ENCODE measurements around the gene RBM14. TPM values are rescaled to one million over a fixed set of nuclear protein-coding genes. Genes with fewer than 3 reads are reported as not detected.
A peak's percentile ranks its signal among the peaks of the same experiment; 100 is the strongest.
"Not testable (repeated sequence)": the region's sequence is repeated elsewhere in the genome, so short reads cannot be mapped to it uniquely, and the experiment has no call there.

RBM14 gene
- total RNA-seq, 1 donor from 2014 or later = 34.9 TPM

DNA sequence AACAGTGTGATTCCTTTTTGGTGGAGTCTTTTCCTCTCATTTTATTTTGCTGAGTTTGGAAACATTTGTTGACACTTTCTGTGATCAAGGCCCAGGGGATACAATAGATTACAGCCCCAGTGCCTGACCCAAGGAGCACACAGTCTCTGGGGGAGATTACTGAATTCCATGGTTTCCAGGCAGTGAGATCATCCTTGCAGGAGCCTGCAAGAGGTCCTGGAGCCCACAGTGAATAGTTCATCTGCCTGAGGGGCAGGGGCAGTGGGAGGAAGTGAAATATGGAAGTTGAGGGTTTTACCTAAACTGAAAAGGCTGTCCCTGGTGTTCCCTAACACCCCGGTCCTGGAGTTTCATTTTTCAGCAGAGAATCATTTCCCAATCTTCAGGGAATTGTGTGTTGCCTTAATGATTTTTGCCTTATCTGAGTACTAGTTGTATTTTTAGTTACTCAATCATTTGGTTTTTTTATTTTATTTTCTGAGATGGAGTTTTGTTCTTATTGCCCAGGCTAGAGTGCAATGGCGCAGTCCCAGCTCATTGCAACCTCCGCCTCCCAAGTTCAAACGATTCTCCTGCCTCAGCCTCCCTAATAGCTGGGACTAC lies 15.7 kb upstream of the RBM14 start:
- H3K27me3 ChIP-seq = no peaks in the 10 kb centered on the region
- H3K27ac ChIP-seq = no peak overlapping the region
- no peaks in the 10 kb centered on the region for H3K9me3 ChIP-seq
- intact Hi-C loops (cut with DNase I) = no loop called here
- H3K4me3 ChIP-seq = no peak overlapping the region
- peaks cover under 1% of the 10 kb centered on the region for H3K4me1 ChIP-seq
- peaks cover 0 to 25% of the 10 kb centered on the region in 2 donors for H3K36me3 ChIP-seq
- no peak for DNase-seq (ENCODE audit: extremely low spot score in 2 of 2)
- no peak for TF ChIP-seq POLR2AphosphoS5 (IDR thresholded peaks at IDR 0.05; ENCODE audit: insufficient read depth in 1 of 2, low read depth in 1 of 2)
- no peak for TF ChIP-seq POLR2A (IDR thresholded peaks at IDR 0.05)
- TF ChIP-seq, protein P1, sequence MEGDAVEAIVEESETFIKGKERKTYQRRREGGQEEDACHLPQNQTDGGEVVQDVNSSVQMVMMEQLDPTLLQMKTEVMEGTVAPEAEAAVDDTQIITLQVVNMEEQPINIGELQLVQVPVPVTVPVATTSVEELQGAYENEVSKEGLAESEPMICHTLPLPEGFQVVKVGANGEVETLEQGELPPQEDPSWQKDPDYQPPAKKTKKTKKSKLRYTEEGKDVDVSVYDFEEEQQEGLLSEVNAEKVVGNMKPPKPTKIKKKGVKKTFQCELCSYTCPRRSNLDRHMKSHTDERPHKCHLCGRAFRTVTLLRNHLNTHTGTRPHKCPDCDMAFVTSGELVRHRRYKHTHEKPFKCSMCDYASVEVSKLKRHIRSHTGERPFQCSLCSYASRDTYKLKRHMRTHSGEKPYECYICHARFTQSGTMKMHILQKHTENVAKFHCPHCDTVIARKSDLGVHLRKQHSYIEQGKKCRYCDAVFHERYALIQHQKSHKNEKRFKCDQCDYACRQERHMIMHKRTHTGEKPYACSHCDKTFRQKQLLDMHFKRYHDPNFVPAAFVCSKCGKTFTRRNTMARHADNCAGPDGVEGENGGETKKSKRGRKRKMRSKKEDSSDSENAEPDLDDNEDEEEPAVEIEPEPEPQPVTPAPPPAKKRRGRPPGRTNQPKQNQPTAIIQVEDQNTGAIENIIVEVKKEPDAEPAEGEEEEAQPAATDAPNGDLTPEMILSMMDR (IDR thresholded peaks at IDR 0.05) = no peak

GRCh38 chr11:66603072-66603471 lies 13.4 kb upstream of the RBM14 start:
- TF ChIP-seq POLR2A (IDR thresholded peaks at IDR 0.05) = no peak
- TF ChIP-seq, protein P1 (IDR thresholded peaks at IDR 0.05) = no peak
- TF ChIP-seq POLR2AphosphoS5 (IDR thresholded peaks at IDR 0.05; ENCODE audit: insufficient read depth in 1 of 2, low read depth in 1 of 2) = no peak
- DNase-seq (ENCODE audit: extremely low spot score in 2 of 2) = no peak
- peaks cover 0 to 25% of the 10 kb centered on the region in 2 donors for H3K36me3 ChIP-seq

GRCh38 chr11:66604155-66604554 lies 12.3 kb upstream of the RBM14 start:
- no peak overlapping the region for H3K27ac ChIP-seq
- no peak for TF ChIP-seq POLR2AphosphoS5 (IDR thresholded peaks at IDR 0.05; ENCODE audit: insufficient read depth in 1 of 2, low read depth in 1 of 2)
- TF ChIP-seq, protein P1 (IDR thresholded peaks at IDR 0.05) = no peak
- TF ChIP-seq POLR2A (IDR thresholded peaks at IDR 0.05) = no peak
- DNase-seq (ENCODE audit: extremely low spot score in 2 of 2) = no peak
- H3K4me3 ChIP-seq = no peak overlapping the region
- H3K36me3 ChIP-seq = peaks cover 0 to 22% of the 10 kb centered on the region in 2 donors
- intact Hi-C loops (cut with DNase I) = no loop called here
- no peaks in the 10 kb centered on the region for H3K9me3 ChIP-seq
- peaks cover 18% of the 10 kb centered on the region for H3K4me1 ChIP-seq
- H3K27me3 ChIP-seq = no peaks in the 10 kb centered on the region

More at GRCh38 chr11:66603072-66603471, 13.4 kb upstream of the RBM14 start:
- Histone ChIP-seq H3K4me1 (peaks cover 14% of the 10 kb centered on the region), H3K27me3 (no peaks in the 10 kb centered on the region), H3K4me3 (no peak overlapping the region), H3K9me3 (no peaks in the 10 kb centered on the region), H3K27ac (no peak overlapping the region)
- intact Hi-C loops (cut with DNase I) = no loop called here

- H3K9me3 ChIP-seq; DNase-seq (ENCODE audit: extremely low spot score in 2 of 2); H3K4me3 ChIP-seq; H3K27me3 ChIP-seq; intact Hi-C loops (cut with DNase I); H3K36me3 ChIP-seq: not testable (repeated sequence)
- Histone ChIP-seq H3K4me1 (peaks cover 18% of the 10 kb centered on the region), H3K27ac (peak overlapping the region; percentile 43)
Observed at GRCh38 chr11:66606608-66607007, 9.8 kb upstream of the RBM14 start.

- no peak for DNase-seq (ENCODE audit: extremely low spot score in 2 of 2)
- no peak overlapping the region for H3K4me3 ChIP-seq
Observed at GRCh38 chr11:66607126-66607834, 9.2 kb upstream of the RBM14 start.

More at GRCh38 chr11:66607126-66607834, 9.2 kb upstream of the RBM14 start:
- peaks cover 18% of the 10 kb centered on the region for H3K4me1 ChIP-seq
- H3K36me3 ChIP-seq = peaks cover 0 to 8% of the 10 kb centered on the region in 2 donors
- intact Hi-C loops (cut with DNase I) = no loop called here
- H3K27ac ChIP-seq = peak overlapping the region; percentile 43
- H3K9me3 ChIP-seq = no peaks in the 10 kb centered on the region
- no peaks in the 10 kb centered on the region for H3K27me3 ChIP-seq
- peak in 1 of 2 donors; percentile 13 for TF ChIP-seq POLR2AphosphoS5 (IDR thresholded peaks at IDR 0.05; ENCODE audit: insufficient read depth in 1 of 2, low read depth in 1 of 2)
- TF ChIP-seq, protein P1 (IDR thresholded peaks at IDR 0.05) = no peak
- no peak for TF ChIP-seq POLR2A (IDR thresholded peaks at IDR 0.05)
